ENCODE data around the gene GRAMD2B. TPM values are rescaled to one million over a fixed set of nuclear protein-coding genes. Genes with fewer than 3 reads are reported as not detected.

GRAMD2B gene
- total RNA-seq, 1 donor from 2014 or later, result 13.7 TPM

- intact Hi-C loops (cut with DNase I), result no loop called here
- Histone ChIP-seq H3K36me3 (no peaks in the 10 kb centered on the region), H3K27me3 (ENCODE audit: low read depth) (no peaks in the 10 kb centered on the region), H3K4me3 (no peak overlapping the region), H3K9me3 (no peaks in the 10 kb centered on the region), H3K4me1 (peaks cover 13% of the 10 kb centered on the region), H3K27ac (peak overlapping the region; percentile 25)
- DNase-seq, result no peak
- TF ChIP-seq, protein P1, sequence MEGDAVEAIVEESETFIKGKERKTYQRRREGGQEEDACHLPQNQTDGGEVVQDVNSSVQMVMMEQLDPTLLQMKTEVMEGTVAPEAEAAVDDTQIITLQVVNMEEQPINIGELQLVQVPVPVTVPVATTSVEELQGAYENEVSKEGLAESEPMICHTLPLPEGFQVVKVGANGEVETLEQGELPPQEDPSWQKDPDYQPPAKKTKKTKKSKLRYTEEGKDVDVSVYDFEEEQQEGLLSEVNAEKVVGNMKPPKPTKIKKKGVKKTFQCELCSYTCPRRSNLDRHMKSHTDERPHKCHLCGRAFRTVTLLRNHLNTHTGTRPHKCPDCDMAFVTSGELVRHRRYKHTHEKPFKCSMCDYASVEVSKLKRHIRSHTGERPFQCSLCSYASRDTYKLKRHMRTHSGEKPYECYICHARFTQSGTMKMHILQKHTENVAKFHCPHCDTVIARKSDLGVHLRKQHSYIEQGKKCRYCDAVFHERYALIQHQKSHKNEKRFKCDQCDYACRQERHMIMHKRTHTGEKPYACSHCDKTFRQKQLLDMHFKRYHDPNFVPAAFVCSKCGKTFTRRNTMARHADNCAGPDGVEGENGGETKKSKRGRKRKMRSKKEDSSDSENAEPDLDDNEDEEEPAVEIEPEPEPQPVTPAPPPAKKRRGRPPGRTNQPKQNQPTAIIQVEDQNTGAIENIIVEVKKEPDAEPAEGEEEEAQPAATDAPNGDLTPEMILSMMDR (IDR thresholded peaks at IDR 0.05), result no peak
- peak; percentile 49 to 59 for ATAC-seq
Observed at GRCh38 chr5:126414874-126415502, 8.2 kb upstream of the GRAMD2B start.

DNA sequence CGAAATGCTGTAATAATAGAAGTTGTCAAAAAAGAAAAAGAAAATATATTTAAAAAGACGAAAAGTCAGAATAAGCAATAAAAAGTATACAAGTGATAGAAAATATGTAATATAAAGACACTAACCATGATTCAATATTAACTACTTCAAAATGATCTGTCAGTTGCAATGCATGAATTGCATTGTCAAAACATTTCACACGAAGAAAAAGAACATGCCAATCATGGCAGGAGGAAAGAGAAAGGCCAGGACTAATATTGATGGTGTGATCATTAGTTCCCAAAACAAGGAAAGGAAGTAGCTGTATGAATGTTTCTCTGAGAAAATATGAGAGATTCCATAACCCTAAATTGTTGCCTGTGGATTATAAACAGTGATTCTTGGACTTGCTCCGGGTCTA lies 7.4 kb upstream of the GRAMD2B start:
- ATAC-seq (no peak), DNase-seq (no peak)
- H3K4me3 ChIP-seq, result no peak overlapping the region
- no peaks in the 10 kb centered on the region for H3K36me3 ChIP-seq
- H3K9me3 ChIP-seq, result no peaks in the 10 kb centered on the region
- TF ChIP-seq, protein P1 (IDR thresholded peaks at IDR 0.05), result no peak
- peaks cover 13% of the 10 kb centered on the region for H3K4me1 ChIP-seq
- intact Hi-C loops (cut with DNase I), result no loop called here
- H3K27ac ChIP-seq, result peak overlapping the region; percentile 25
- no peaks in the 10 kb centered on the region for H3K27me3 ChIP-seq (ENCODE audit: low read depth)

GRCh38 chr5:126416266-126416925 lies 6.8 kb upstream of the GRAMD2B start:
- DNase-seq (no peak), ATAC-seq (no peak)
- no peaks in the 10 kb centered on the region for H3K9me3 ChIP-seq
- H3K4me1 ChIP-seq, result peaks cover 13% of the 10 kb centered on the region
- H3K27ac ChIP-seq, result no peak overlapping the region
- no peak overlapping the region for H3K4me3 ChIP-seq
- H3K27me3 ChIP-seq (ENCODE audit: low read depth), result no peaks in the 10 kb centered on the region
- no peaks in the 10 kb centered on the region for H3K36me3 ChIP-seq
- TF ChIP-seq, protein P1 (IDR thresholded peaks at IDR 0.05), result no peak
- intact Hi-C loops (cut with DNase I), result no loop called here

DNA sequence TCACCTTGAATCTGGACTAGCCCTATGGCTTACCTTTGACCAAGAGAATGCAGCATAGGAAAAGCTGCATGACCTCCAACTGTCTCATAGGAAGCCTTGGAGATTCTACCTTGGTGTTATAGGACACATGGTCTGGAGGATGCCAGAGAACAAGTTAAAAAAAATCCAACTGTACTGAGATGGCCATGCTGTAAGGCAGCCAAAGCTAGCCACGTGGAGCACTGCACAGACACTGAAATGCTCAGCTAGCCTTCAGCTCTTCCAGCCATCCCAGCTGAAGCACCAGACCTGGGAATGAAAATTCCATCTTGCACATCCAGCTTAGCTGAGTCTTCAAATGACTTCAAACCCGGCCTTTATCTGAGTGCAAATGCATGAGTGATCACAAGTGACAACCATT lies 6.0 kb upstream of the GRAMD2B start:
- no peak overlapping the region for H3K27ac ChIP-seq
- H3K27me3 ChIP-seq (ENCODE audit: low read depth), result no peaks in the 10 kb centered on the region
- intact Hi-C loops (cut with DNase I), result no loop called here
- H3K9me3 ChIP-seq, result no peaks in the 10 kb centered on the region
- DNase-seq (no peak), ATAC-seq (no peak)
- peaks cover 13% of the 10 kb centered on the region for H3K4me1 ChIP-seq
- no peaks in the 10 kb centered on the region for H3K36me3 ChIP-seq
- TF ChIP-seq, protein P1 (IDR thresholded peaks at IDR 0.05), result no peak
- H3K4me3 ChIP-seq, result no peak overlapping the region

- intact Hi-C loops (cut with DNase I), result no loop called here
- no peaks in the 10 kb centered on the region for H3K27me3 ChIP-seq (ENCODE audit: low read depth)
- TF ChIP-seq, protein P1 (IDR thresholded peaks at IDR 0.05), result no peak
- ATAC-seq, result no peak
- no peak for DNase-seq
- H3K27ac ChIP-seq, result no peak overlapping the region
- peaks cover 17% of the 10 kb centered on the region for H3K4me1 ChIP-seq
- no peaks in the 10 kb centered on the region for H3K9me3 ChIP-seq
- no peaks in the 10 kb centered on the region for H3K36me3 ChIP-seq
- no peak overlapping the region for H3K4me3 ChIP-seq
Observed at GRCh38 chr5:126419102-126419501, 4.1 kb upstream of the GRAMD2B start.

All from lower lobe of right lung (tissue), 2 donors.